ENCODE data around the gene GGTA1. TPM values are rescaled to one million over a fixed set of nuclear protein-coding genes. Genes with fewer than 3 reads are reported as not detected.
"Not testable (repeated sequence)": the region's sequence is repeated elsewhere in the genome, so short reads cannot be mapped to it uniquely, and the experiment has no call there.

Gene GGTA1
- polyA plus RNA-seq, 1 donor from 2014 or later = not detected

- Histone ChIP-seq H3K4me3 (ENCODE audit: low read length) (no peak overlapping the region), H4K20me1 (ENCODE audit: insufficient read depth) (no peaks in the 10 kb centered on the region), H3K27me3 (ENCODE audit: insufficient read depth, low read depth, low read length) (no peaks in the 10 kb centered on the region), H3K36me3 (ENCODE audit: insufficient read depth, low read length) (no peaks in the 10 kb centered on the region), H3K9me3 (ENCODE audit: low read length) (no peaks in the 10 kb centered on the region), H3K27ac (ENCODE audit: low read length) (no peak overlapping the region), H3K9ac (ENCODE audit: low read length) (no peak overlapping the region), H3F3A (ENCODE audit: insufficient read depth, low read length, poor library complexity, severe bottlenecking) (no peaks in the 10 kb centered on the region), H3K79me2 (replicated peaks; ENCODE audit: insufficient read depth, low read length) (no peaks in the 10 kb centered on the region), H3K4me2 (ENCODE audit: low read length) (no peak overlapping the region), H2AFZ (ENCODE audit: low read depth, low read length) (no peak overlapping the region), H3K9me2 (ENCODE audit: insufficient read depth, low read length) (no peaks in the 10 kb centered on the region)
- TF ChIP-seq, protein P1, sequence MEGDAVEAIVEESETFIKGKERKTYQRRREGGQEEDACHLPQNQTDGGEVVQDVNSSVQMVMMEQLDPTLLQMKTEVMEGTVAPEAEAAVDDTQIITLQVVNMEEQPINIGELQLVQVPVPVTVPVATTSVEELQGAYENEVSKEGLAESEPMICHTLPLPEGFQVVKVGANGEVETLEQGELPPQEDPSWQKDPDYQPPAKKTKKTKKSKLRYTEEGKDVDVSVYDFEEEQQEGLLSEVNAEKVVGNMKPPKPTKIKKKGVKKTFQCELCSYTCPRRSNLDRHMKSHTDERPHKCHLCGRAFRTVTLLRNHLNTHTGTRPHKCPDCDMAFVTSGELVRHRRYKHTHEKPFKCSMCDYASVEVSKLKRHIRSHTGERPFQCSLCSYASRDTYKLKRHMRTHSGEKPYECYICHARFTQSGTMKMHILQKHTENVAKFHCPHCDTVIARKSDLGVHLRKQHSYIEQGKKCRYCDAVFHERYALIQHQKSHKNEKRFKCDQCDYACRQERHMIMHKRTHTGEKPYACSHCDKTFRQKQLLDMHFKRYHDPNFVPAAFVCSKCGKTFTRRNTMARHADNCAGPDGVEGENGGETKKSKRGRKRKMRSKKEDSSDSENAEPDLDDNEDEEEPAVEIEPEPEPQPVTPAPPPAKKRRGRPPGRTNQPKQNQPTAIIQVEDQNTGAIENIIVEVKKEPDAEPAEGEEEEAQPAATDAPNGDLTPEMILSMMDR (IDR thresholded peaks at IDR 0.05; ENCODE audit: poor library complexity, severe bottlenecking) = no peak
- TF ChIP-seq, protein P2, sequence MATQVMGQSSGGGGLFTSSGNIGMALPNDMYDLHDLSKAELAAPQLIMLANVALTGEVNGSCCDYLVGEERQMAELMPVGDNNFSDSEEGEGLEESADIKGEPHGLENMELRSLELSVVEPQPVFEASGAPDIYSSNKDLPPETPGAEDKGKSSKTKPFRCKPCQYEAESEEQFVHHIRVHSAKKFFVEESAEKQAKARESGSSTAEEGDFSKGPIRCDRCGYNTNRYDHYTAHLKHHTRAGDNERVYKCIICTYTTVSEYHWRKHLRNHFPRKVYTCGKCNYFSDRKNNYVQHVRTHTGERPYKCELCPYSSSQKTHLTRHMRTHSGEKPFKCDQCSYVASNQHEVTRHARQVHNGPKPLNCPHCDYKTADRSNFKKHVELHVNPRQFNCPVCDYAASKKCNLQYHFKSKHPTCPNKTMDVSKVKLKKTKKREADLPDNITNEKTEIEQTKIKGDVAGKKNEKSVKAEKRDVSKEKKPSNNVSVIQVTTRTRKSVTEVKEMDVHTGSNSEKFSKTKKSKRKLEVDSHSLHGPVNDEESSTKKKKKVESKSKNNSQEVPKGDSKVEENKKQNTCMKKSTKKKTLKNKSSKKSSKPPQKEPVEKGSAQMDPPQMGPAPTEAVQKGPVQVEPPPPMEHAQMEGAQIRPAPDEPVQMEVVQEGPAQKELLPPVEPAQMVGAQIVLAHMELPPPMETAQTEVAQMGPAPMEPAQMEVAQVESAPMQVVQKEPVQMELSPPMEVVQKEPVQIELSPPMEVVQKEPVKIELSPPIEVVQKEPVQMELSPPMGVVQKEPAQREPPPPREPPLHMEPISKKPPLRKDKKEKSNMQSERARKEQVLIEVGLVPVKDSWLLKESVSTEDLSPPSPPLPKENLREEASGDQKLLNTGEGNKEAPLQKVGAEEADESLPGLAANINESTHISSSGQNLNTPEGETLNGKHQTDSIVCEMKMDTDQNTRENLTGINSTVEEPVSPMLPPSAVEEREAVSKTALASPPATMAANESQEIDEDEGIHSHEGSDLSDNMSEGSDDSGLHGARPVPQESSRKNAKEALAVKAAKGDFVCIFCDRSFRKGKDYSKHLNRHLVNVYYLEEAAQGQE (IDR thresholded peaks at IDR 0.05; ENCODE audit: borderline replicate concordance) = no peak
- TF ChIP-seq TAF1 (IDR thresholded peaks at IDR 0.05; ENCODE audit: low read depth) (no peak), EP300 (conservative IDR thresholded peaks at IDR 0.05; ENCODE audit: poor library complexity, severe bottlenecking) (no peak), EZH2 (IDR thresholded peaks at IDR 0.05; ENCODE audit: borderline replicate concordance, insufficient read depth, low read length, poor library complexity, severe bottlenecking) (no peak), POLR2AphosphoS5 (IDR thresholded peaks at IDR 0.05) (no peak), RAD21 (conservative IDR thresholded peaks at IDR 0.05) (no peak), SMC3 (conservative IDR thresholded peaks at IDR 0.05; ENCODE audit: poor library complexity) (no peak)
Observed at GRCh38 chr9:121527371-121527770, 27.7 kb upstream of the GGTA1 start.

- not testable (repeated sequence) for H3K4me2 ChIP-seq (ENCODE audit: low read length); H3K9me2 ChIP-seq (ENCODE audit: insufficient read depth, low read length); H3K9ac ChIP-seq (ENCODE audit: low read length); H3K36me3 ChIP-seq (ENCODE audit: insufficient read depth, low read length); H3F3A ChIP-seq (ENCODE audit: insufficient read depth, low read length, poor library complexity, severe bottlenecking); H3K9me3 ChIP-seq (ENCODE audit: low read length); H4K20me1 ChIP-seq (ENCODE audit: insufficient read depth); H3K4me3 ChIP-seq (ENCODE audit: low read length); H3K27me3 ChIP-seq (ENCODE audit: insufficient read depth, low read depth, low read length); H3K27ac ChIP-seq (ENCODE audit: low read length); H2AFZ ChIP-seq (ENCODE audit: low read depth, low read length); H3K79me2 ChIP-seq (replicated peaks; ENCODE audit: insufficient read depth, low read length)
Observed at GRCh38 chr9:121519688-121520087, 20.0 kb upstream of the GGTA1 start.

- Histone ChIP-seq H3K36me3 (ENCODE audit: insufficient read depth, low read length) (no peaks in the 10 kb centered on the region), H3K9me2 (ENCODE audit: insufficient read depth, low read length) (no peaks in the 10 kb centered on the region), H3K9ac (ENCODE audit: low read length) (no peak overlapping the region), H3K27ac (ENCODE audit: low read length) (no peak overlapping the region), H3K79me2 (replicated peaks; ENCODE audit: insufficient read depth, low read length) (no peaks in the 10 kb centered on the region), H3K4me2 (ENCODE audit: low read length) (no peak overlapping the region), H3K4me3 (ENCODE audit: low read length) (no peak overlapping the region), H3K27me3 (ENCODE audit: insufficient read depth, low read depth, low read length) (no peaks in the 10 kb centered on the region), H3K9me3 (ENCODE audit: low read length) (no peaks in the 10 kb centered on the region), H2AFZ (ENCODE audit: low read depth, low read length) (no peak overlapping the region), H3F3A (ENCODE audit: insufficient read depth, low read length, poor library complexity, severe bottlenecking) (no peaks in the 10 kb centered on the region), H4K20me1 (ENCODE audit: insufficient read depth) (no peaks in the 10 kb centered on the region)
- TF ChIP-seq, protein P1 (IDR thresholded peaks at IDR 0.05; ENCODE audit: poor library complexity, severe bottlenecking) = no peak
- TF ChIP-seq POLR2AphosphoS5 (IDR thresholded peaks at IDR 0.05) (no peak), EZH2 (IDR thresholded peaks at IDR 0.05; ENCODE audit: borderline replicate concordance, insufficient read depth, low read length, poor library complexity, severe bottlenecking) (no peak), TAF1 (IDR thresholded peaks at IDR 0.05; ENCODE audit: low read depth) (no peak), EP300 (conservative IDR thresholded peaks at IDR 0.05; ENCODE audit: poor library complexity, severe bottlenecking) (no peak), MXI1 (conservative IDR thresholded peaks at IDR 0.05; ENCODE audit: poor library complexity, severe bottlenecking) (no peak), SMC3 (conservative IDR thresholded peaks at IDR 0.05; ENCODE audit: poor library complexity) (no peak), RAD21 (conservative IDR thresholded peaks at IDR 0.05) (no peak)
- TF ChIP-seq, protein P2 (IDR thresholded peaks at IDR 0.05; ENCODE audit: borderline replicate concordance) = no peak
Observed at GRCh38 chr9:121518634-121519033, 19.0 kb upstream of the GGTA1 start.

Data from neural cell (in vitro differentiated cells).